ENCODE measurements around the gene APELA.
"Not testable (repeated sequence)": the region's sequence is repeated elsewhere in the genome, so short reads cannot be mapped to it uniquely, and the experiment has no call there.

APELA gene

GRCh38 chr4:164888096-164888715 is 11.2 kb downstream of the APELA start:
- peaks cover 22% of the 10 kb centered on the region for H3K36me3 ChIP-seq (ENCODE audit: control insufficient read depth, insufficient read depth, low read length)
- H3K9ac ChIP-seq (ENCODE audit: low read depth, low read length), result no peak overlapping the region
- H3K9me3 ChIP-seq (ENCODE audit: control insufficient read depth, insufficient read depth, low read length), result no peaks in the 10 kb centered on the region
- H3K27me3 ChIP-seq (ENCODE audit: control insufficient read depth, insufficient read depth, low read length), result no peaks in the 10 kb centered on the region
- no peak overlapping the region for H3K4me3 ChIP-seq (ENCODE audit: low read depth, low read length)
- peaks cover 5% of the 10 kb centered on the region for H3K4me1 ChIP-seq (ENCODE audit: control insufficient read depth, insufficient read depth, low read length)

GRCh38 chr4:164890691-164891090 is 13.7 kb downstream of the APELA start:
- peaks cover 8% of the 10 kb centered on the region for H3K36me3 ChIP-seq (ENCODE audit: control insufficient read depth, insufficient read depth, low read length)
- H3K4me3 ChIP-seq (ENCODE audit: low read depth, low read length), result no peak overlapping the region
- H3K9me3 ChIP-seq (ENCODE audit: control insufficient read depth, insufficient read depth, low read length), result no peaks in the 10 kb centered on the region
- no peaks in the 10 kb centered on the region for H3K27me3 ChIP-seq (ENCODE audit: control insufficient read depth, insufficient read depth, low read length)
- H3K9ac ChIP-seq (ENCODE audit: low read depth, low read length), result no peak overlapping the region
- peaks cover 5% of the 10 kb centered on the region for H3K4me1 ChIP-seq (ENCODE audit: control insufficient read depth, insufficient read depth, low read length)

DNA sequence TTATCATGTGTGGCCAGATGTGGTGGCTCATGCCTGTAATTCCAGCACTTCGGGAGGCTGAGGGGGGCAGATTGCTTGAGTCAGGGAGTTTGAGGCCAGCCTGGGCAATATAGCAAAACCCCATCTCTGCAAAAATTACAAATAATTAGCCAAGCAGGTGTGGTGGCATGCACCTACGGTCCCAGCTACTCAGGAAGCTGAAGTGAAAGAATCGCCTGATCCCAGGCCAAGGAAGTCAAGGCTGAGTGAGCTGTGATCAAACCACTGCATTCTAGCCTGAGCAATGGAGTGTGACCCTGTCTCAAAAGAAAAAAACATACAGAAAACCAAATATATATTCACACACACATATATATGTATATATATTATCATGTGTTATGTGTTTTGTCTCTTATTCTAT is 15.0 kb downstream of the APELA start:
- H3K4me1 ChIP-seq (ENCODE audit: control insufficient read depth, insufficient read depth, low read length), result peaks cover 5% of the 10 kb centered on the region

DNA sequence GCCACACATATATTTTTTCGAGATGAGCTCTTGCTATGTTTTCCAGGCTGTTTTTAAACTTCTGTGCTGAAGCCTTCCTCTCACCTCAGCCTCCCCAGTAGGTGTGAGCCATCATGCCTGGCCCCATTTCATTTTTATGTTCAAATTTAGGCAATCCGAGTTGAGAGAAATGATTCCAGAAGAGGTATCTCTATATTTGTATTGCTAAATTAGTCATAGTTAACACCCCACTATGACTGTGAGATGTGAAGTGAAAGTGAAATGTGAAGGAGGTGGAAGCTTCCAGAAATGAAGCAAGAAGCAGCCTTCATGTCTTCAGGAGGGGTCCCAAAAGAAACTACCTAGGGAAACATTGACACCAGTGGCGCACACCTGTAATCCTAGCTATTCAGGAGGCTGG is 17.7 kb downstream of the APELA start:
- Histone ChIP-seq H3K36me3 (ENCODE audit: control insufficient read depth, insufficient read depth, low read length) (peaks cover 4% of the 10 kb centered on the region), H3K9me3 (ENCODE audit: control insufficient read depth, insufficient read depth, low read length) (no peaks in the 10 kb centered on the region), H3K4me1 (ENCODE audit: control insufficient read depth, insufficient read depth, low read length) (peaks cover 5% of the 10 kb centered on the region), H3K4me3 (ENCODE audit: low read depth, low read length) (no peak overlapping the region), H3K27me3 (ENCODE audit: control insufficient read depth, insufficient read depth, low read length) (no peaks in the 10 kb centered on the region), H3K9ac (ENCODE audit: low read depth, low read length) (no peak overlapping the region)

More for the DNA sequence above, 15.0 kb downstream of the APELA start:
- no peak overlapping the region for H3K4me3 ChIP-seq (ENCODE audit: low read depth, low read length)
- H3K9ac ChIP-seq (ENCODE audit: low read depth, low read length), result no peak overlapping the region
- no peaks in the 10 kb centered on the region for H3K9me3 ChIP-seq (ENCODE audit: control insufficient read depth, insufficient read depth, low read length)
- no peaks in the 10 kb centered on the region for H3K27me3 ChIP-seq (ENCODE audit: control insufficient read depth, insufficient read depth, low read length)
- peaks cover 4% of the 10 kb centered on the region for H3K36me3 ChIP-seq (ENCODE audit: control insufficient read depth, insufficient read depth, low read length)

GRCh38 chr4:164902608-164903007 is 25.6 kb downstream of the APELA start:
- Histone ChIP-seq H3K4me3 (ENCODE audit: low read depth, low read length) (no peak overlapping the region), H3K36me3 (ENCODE audit: control insufficient read depth, insufficient read depth, low read length) (no peaks in the 10 kb centered on the region), H3K27me3 (ENCODE audit: control insufficient read depth, insufficient read depth, low read length) (no peaks in the 10 kb centered on the region), H3K9ac (ENCODE audit: low read depth, low read length) (no peak overlapping the region), H3K4me1 (ENCODE audit: control insufficient read depth, insufficient read depth, low read length) (peaks cover 10% of the 10 kb centered on the region), H3K9me3 (ENCODE audit: control insufficient read depth, insufficient read depth, low read length) (no peaks in the 10 kb centered on the region)

DNA sequence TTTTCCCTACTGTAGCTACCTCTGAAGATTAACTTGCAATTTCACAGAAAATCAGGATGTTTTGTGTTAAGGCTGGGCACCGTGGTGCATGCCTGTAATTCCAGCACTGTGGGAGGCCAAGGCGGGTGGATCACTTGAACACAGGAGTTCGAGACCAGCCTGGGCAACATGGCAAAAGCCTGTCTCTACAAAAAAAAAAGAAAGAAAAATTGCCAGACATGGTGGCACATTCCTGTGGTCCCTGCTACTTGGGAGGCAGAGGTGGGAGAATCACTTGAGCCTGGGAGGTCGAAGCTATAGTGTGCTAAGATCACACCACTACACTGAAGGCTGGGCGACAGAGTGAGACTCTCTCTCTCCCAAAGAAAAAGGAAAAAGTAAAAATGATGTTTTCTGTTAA is 27.4 kb downstream of the APELA start:
- H3K9me3 ChIP-seq (ENCODE audit: control insufficient read depth, insufficient read depth, low read length), result no peaks in the 10 kb centered on the region
- H3K4me1 ChIP-seq (ENCODE audit: control insufficient read depth, insufficient read depth, low read length), result peaks cover 10% of the 10 kb centered on the region
- no peaks in the 10 kb centered on the region for H3K27me3 ChIP-seq (ENCODE audit: control insufficient read depth, insufficient read depth, low read length)
- H3K4me3 ChIP-seq (ENCODE audit: low read depth, low read length), result no peak overlapping the region
- no peaks in the 10 kb centered on the region for H3K36me3 ChIP-seq (ENCODE audit: control insufficient read depth, insufficient read depth, low read length)
- no peak overlapping the region for H3K9ac ChIP-seq (ENCODE audit: low read depth, low read length)

DNA sequence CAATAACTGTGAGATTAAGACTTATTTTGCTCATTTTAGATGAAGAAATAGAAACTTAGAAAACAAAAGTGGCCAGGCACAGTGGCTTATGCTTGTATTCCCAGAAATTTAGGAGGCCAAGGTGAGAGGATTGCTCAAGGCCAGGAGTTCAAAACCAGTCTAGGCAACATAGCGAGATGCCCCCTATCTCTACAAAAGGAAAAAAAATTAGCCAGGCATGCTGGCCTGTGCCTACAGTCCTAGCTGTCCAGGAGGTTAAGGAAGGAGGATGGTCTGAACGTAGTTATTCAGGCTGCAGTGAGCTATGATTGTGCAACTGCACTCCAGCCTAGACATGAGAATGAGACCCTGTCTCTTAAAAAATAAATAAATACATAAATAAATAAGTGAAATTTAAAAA is 28.0 kb downstream of the APELA start:
- H3K36me3 ChIP-seq (ENCODE audit: control insufficient read depth, insufficient read depth, low read length), result no peaks in the 10 kb centered on the region
- no peaks in the 10 kb centered on the region for H3K27me3 ChIP-seq (ENCODE audit: control insufficient read depth, insufficient read depth, low read length)
- H3K9ac ChIP-seq (ENCODE audit: low read depth, low read length), result no peak overlapping the region
- H3K9me3 ChIP-seq (ENCODE audit: control insufficient read depth, insufficient read depth, low read length), result no peaks in the 10 kb centered on the region
- peaks cover 10% of the 10 kb centered on the region for H3K4me1 ChIP-seq (ENCODE audit: control insufficient read depth, insufficient read depth, low read length)
- no peak overlapping the region for H3K4me3 ChIP-seq (ENCODE audit: low read depth, low read length)

DNA sequence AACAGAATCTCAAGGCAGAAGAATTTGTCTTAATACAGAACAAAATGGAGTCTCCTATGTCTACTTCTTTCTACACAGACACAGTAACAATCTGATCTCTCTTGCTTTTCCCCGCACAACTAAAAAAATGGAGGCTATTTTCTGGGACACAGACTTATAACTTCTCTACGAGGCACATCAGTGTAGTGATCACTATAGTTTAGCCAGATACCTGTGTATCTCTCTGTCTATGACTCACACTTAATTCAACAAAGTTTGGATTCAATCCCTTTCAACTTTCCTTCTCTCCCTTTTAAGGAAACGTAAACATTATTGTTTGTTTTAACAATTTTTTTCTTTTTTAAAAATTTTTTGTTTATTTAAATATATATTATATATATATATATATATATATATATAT is 29.4 kb downstream of the APELA start:
- Histone ChIP-seq H3K9ac (ENCODE audit: low read depth, low read length) (no peak overlapping the region), H3K36me3 (ENCODE audit: control insufficient read depth, insufficient read depth, low read length) (no peaks in the 10 kb centered on the region), H3K4me3 (ENCODE audit: low read depth, low read length) (no peak overlapping the region), H3K9me3 (ENCODE audit: control insufficient read depth, insufficient read depth, low read length) (no peaks in the 10 kb centered on the region), H3K27me3 (ENCODE audit: control insufficient read depth, insufficient read depth, low read length) (no peaks in the 10 kb centered on the region), H3K4me1 (ENCODE audit: control insufficient read depth, insufficient read depth, low read length) (peaks cover 10% of the 10 kb centered on the region)

- H3K9ac ChIP-seq (ENCODE audit: low read depth, low read length); H3K4me3 ChIP-seq (ENCODE audit: low read depth, low read length); H3K27me3 ChIP-seq (ENCODE audit: control insufficient read depth, insufficient read depth, low read length); H3K4me1 ChIP-seq (ENCODE audit: control insufficient read depth, insufficient read depth, low read length); H3K9me3 ChIP-seq (ENCODE audit: control insufficient read depth, insufficient read depth, low read length); H3K36me3 ChIP-seq (ENCODE audit: control insufficient read depth, insufficient read depth, low read length): not testable (repeated sequence)
Observed at GRCh38 chr4:164913506-164913905, 36.5 kb downstream of the APELA start.

DNA sequence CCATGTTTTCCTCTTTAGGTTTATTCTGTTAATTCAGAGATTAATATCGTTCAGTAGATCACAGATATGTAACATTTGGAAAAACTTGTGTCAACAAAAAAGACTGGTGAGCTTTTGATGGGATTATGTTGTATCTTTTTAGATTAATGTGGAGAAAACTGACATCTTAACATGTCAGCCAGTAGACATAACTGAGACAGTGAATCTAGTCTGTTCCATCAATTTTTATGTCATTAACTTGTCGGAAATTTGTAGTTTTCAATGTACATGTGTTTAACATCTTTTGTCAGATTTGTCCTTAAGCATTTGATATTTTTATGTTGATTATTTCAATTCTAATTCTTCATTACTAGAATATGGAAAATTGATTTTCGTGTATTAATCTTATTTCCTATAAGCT is 42.0 kb downstream of the APELA start:
- no peaks in the 10 kb centered on the region for H3K4me1 ChIP-seq (ENCODE audit: control insufficient read depth, insufficient read depth, low read length)
- no peak overlapping the region for H3K4me3 ChIP-seq (ENCODE audit: low read depth, low read length)
- no peaks in the 10 kb centered on the region for H3K36me3 ChIP-seq (ENCODE audit: control insufficient read depth, insufficient read depth, low read length)
- H3K27me3 ChIP-seq (ENCODE audit: control insufficient read depth, insufficient read depth, low read length), result no peaks in the 10 kb centered on the region
- H3K9me3 ChIP-seq (ENCODE audit: control insufficient read depth, insufficient read depth, low read length), result no peaks in the 10 kb centered on the region
- no peak overlapping the region for H3K9ac ChIP-seq (ENCODE audit: low read depth, low read length)

- Histone ChIP-seq H3K36me3 (ENCODE audit: control insufficient read depth, insufficient read depth, low read length) (no peaks in the 10 kb centered on the region), H3K27me3 (ENCODE audit: control insufficient read depth, insufficient read depth, low read length) (no peaks in the 10 kb centered on the region), H3K9me3 (ENCODE audit: control insufficient read depth, insufficient read depth, low read length) (no peaks in the 10 kb centered on the region), H3K4me3 (ENCODE audit: low read depth, low read length) (no peak overlapping the region), H3K4me1 (ENCODE audit: control insufficient read depth, insufficient read depth, low read length) (no peaks in the 10 kb centered on the region), H3K9ac (ENCODE audit: low read depth, low read length) (no peak overlapping the region)
Observed at GRCh38 chr4:164924670-164925238, 47.8 kb downstream of the APELA start.

- Histone ChIP-seq H3K27me3 (ENCODE audit: control insufficient read depth, insufficient read depth, low read length) (no peaks in the 10 kb centered on the region), H3K36me3 (ENCODE audit: control insufficient read depth, insufficient read depth, low read length) (no peaks in the 10 kb centered on the region), H3K4me3 (ENCODE audit: low read depth, low read length) (no peak overlapping the region), H3K4me1 (ENCODE audit: control insufficient read depth, insufficient read depth, low read length) (no peaks in the 10 kb centered on the region), H3K9me3 (ENCODE audit: control insufficient read depth, insufficient read depth, low read length) (no peaks in the 10 kb centered on the region), H3K9ac (ENCODE audit: low read depth, low read length) (no peak overlapping the region)
Observed at GRCh38 chr4:164926301-164926700, 49.3 kb downstream of the APELA start.
